SH-SY5Y (cell line): ENCODE data around the gene PPM1H.

ENCODE experiments used
- GATA2 ChIP-seq: IDR thresholded peaks from 2 replicates; pipeline ENCODE4 v1.6.1; 2011; ENCODE audit warnings: mild to moderate bottlenecking, low read depth, low read length
- GATA3 ChIP-seq: IDR thresholded peaks from 2 replicates; pipeline ENCODE4 v1.6.1; 2011; ENCODE audit warnings: low read depth, mild to moderate bottlenecking, low read length, moderate library complexity

GRCh38 chr12:62707939-62708338, 227.0 kb downstream of the PPM1H start:
- TF ChIP-seq GATA3 (no peak), GATA2 (no peak)
